Measurements from ENCODE around the gene OTOGL. TPM values are rescaled to one million over a fixed set of nuclear protein-coding genes. Genes with fewer than 3 reads are reported as not detected.

Gene OTOGL
- total RNA-seq, result not detected
- not detected for total RNA-seq (2013)
- 0 to 0.35 (median 0) reads per million in 29 experiments for total RNA-seq

DNA sequence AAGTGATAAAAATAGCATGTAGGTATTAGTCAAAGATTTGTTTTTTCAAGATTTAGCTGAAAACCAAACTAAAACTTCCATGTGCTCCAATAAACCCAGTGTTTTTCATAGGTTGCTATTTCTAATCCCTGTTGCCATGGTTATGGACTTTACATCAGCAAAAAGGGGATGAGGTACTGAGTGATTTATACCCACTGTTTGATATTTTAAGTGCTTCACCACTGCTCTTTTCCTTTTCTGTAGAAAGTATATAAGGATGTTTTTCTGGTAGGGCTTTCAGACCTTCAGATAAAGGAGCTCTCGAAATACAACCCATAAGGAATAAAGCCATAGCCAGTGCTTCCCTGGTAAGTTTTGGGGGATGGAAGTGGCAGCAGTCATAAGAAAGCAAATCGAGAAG lies at the start of gene OTOGL:
Gene OTOGL, plus strand, starts transcription at position 279 of the 400 bp plus-strand sequence. CDS start 109,895 bp downstream, outside the sequence.
- no peak within 1 kb of the TSS for H3K27ac ChIP-seq (ENCODE audit: low read length)
- ChIA-PET POLR2A (interaction anchor here in 1 of 2 donors (0.6 kb wide), 1 partner anchor 44 kb away, joined by 6 read pairs; no protein-coding TSS in a partner anchor), CTCF (no interaction called here)
- no peaks in the 10 kb centered on the region for H3K9me3 ChIP-seq
- WGBS (ENCODE audit: insufficient coverage), result no CpG with 5 or more reads among the region's 2 CpGs
- H3K36me3 ChIP-seq (ENCODE audit: control insufficient read depth in 2 of 2, extremely low read depth in 1 of 2, insufficient read depth in 1 of 2, low read length in 1 of 2), result no peaks in the 10 kb centered on the region
- Mint-ChIP-seq H3K27ac (no peak within 1 kb of the TSS), H3K4me3 (no peak within 1 kb of the TSS), H3K36me3 (no peaks in the 10 kb centered on the region), H3K9me3 (no peaks in the 10 kb centered on the region), H3K4me1 (no peaks in the 10 kb centered on the region), H3K27me3 (no peaks in the 10 kb centered on the region)
- no peak within 1 kb of the TSS for H3K4me3 ChIP-seq (ENCODE audit: control insufficient read depth in 1 of 2, extremely low read depth in 1 of 2, low read length in 1 of 2)
- ATAC-seq (replicated peaks in 1 of 4) (no peak), DNase-seq (no peak)
- H3K4me1 ChIP-seq (ENCODE audit: control insufficient read depth in 1 of 2, extremely low read depth in 1 of 2, insufficient read depth in 2 of 2, low read length in 2 of 2), result no peaks in the 10 kb centered on the region
- no peaks in the 10 kb centered on the region for H3K27me3 ChIP-seq (replicated peaks in 1 of 2; ENCODE audit: control insufficient read depth in 2 of 2, extremely low read depth in 1 of 2, insufficient read depth in 2 of 2, low read length in 1 of 2)

GRCh38 chr12:80050236-80050635 lies 49.1 kb upstream of the OTOGL start:
- H3K36me3 ChIP-seq (ENCODE audit: control insufficient read depth in 2 of 2, extremely low read depth in 1 of 2, insufficient read depth in 1 of 2, low read length in 1 of 2), result no peaks in the 10 kb centered on the region
- ATAC-seq (replicated peaks in 1 of 4) (no peak), DNase-seq (no peak)
- Mint-ChIP-seq H3K9me3 (no peaks in the 10 kb centered on the region), H3K36me3 (no peaks in the 10 kb centered on the region), H3K27ac (no peak overlapping the region), H3K27me3 (peaks cover 3% of the 10 kb centered on the region in 2 donors), H3K4me3 (no peak overlapping the region), H3K4me1 (peaks cover 0 to 13% (median 5%) of the 10 kb centered on the region in 3 donors)
- H3K27ac ChIP-seq (ENCODE audit: low read length), result no peak overlapping the region
- H3K9me3 ChIP-seq, result no peaks in the 10 kb centered on the region
- no peak overlapping the region for H3K4me3 ChIP-seq (ENCODE audit: control insufficient read depth in 1 of 2, extremely low read depth in 1 of 2, low read length in 1 of 2)
- no peaks in the 10 kb centered on the region for H3K4me1 ChIP-seq (ENCODE audit: control insufficient read depth in 1 of 2, extremely low read depth in 1 of 2, insufficient read depth in 2 of 2, low read length in 2 of 2)
- H3K27me3 ChIP-seq (replicated peaks in 1 of 2; ENCODE audit: control insufficient read depth in 2 of 2, extremely low read depth in 1 of 2, insufficient read depth in 2 of 2, low read length in 1 of 2), result no peaks in the 10 kb centered on the region
- POLR2A ChIA-PET, result no interaction called here
- WGBS (ENCODE audit: insufficient coverage), result no CpG with 5 or more reads among the region's 2 CpGs
- CTCF ChIA-PET, result interaction anchor here in 1 of 2 donors (0.6 kb wide), 1 partner anchor 484 kb away, joined by 3 read pairs; no protein-coding TSS in a partner anchor

- Histone ChIP-seq H3K36me3 (ENCODE audit: control insufficient read depth in 2 of 2, extremely low read depth in 1 of 2, insufficient read depth in 1 of 2, low read length in 1 of 2) (no peaks in the 10 kb centered on the region), H3K27ac (ENCODE audit: low read length) (no peak overlapping the region), H3K27me3 (replicated peaks in 1 of 2; ENCODE audit: control insufficient read depth in 2 of 2, extremely low read depth in 1 of 2, insufficient read depth in 2 of 2, low read length in 1 of 2) (no peaks in the 10 kb centered on the region), H3K9me3 (no peaks in the 10 kb centered on the region), H3K4me3 (ENCODE audit: control insufficient read depth in 1 of 2, extremely low read depth in 1 of 2, low read length in 1 of 2) (no peak overlapping the region), H3K4me1 (ENCODE audit: control insufficient read depth in 1 of 2, extremely low read depth in 1 of 2, insufficient read depth in 2 of 2, low read length in 2 of 2) (no peaks in the 10 kb centered on the region)
- H3K27ac Mint-ChIP-seq, result no peak overlapping the region
- H3K4me1 Mint-ChIP-seq, result peaks cover 0 to 13% (median 5%) of the 10 kb centered on the region in 3 donors
- H3K36me3 Mint-ChIP-seq, result no peaks in the 10 kb centered on the region
- POLR2A ChIA-PET, result no interaction called here
- H3K4me3 Mint-ChIP-seq, result no peak overlapping the region
- DNase-seq, result no peak
- 61% methylated on average over 3 of the region's 6 CpGs for WGBS (ENCODE audit: insufficient coverage)
- H3K27me3 Mint-ChIP-seq, result peaks cover 3% of the 10 kb centered on the region in 2 donors
- H3K9me3 Mint-ChIP-seq, result no peaks in the 10 kb centered on the region
- no peak for ATAC-seq (replicated peaks in 1 of 4)
- CTCF ChIA-PET, result no interaction called here
These were observed 46.1 kb upstream of the OTOGL start for GRCh38 chr12:80053051-80053790.

DNA sequence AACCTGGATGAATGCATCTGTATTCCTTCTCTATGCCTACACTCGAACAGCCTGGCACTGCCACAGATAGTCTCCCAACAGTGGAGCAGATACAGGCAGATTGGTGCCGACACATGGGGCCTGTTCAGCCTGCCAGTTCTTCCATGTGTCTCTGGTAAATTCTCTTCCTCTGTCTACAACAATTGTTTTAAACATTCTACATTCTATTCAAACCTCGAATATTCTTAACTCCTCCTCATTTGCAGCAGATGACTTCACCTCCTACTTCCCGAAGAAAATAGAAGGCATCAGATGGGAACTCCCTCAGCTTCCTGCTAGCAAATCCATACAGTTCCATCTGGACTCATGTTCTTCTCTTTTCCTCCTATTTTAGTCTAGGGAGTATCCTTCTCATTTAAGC lies 43.1 kb upstream of the OTOGL start:
- Histone ChIP-seq H3K27me3 (replicated peaks in 1 of 2; ENCODE audit: control insufficient read depth in 2 of 2, extremely low read depth in 1 of 2, insufficient read depth in 2 of 2, low read length in 1 of 2) (no peaks in the 10 kb centered on the region), H3K27ac (ENCODE audit: low read length) (no peak overlapping the region), H3K4me3 (ENCODE audit: control insufficient read depth in 1 of 2, extremely low read depth in 1 of 2, low read length in 1 of 2) (no peak overlapping the region), H3K36me3 (ENCODE audit: control insufficient read depth in 2 of 2, extremely low read depth in 1 of 2, insufficient read depth in 1 of 2, low read length in 1 of 2) (no peaks in the 10 kb centered on the region), H3K9me3 (no peaks in the 10 kb centered on the region), H3K4me1 (ENCODE audit: control insufficient read depth in 1 of 2, extremely low read depth in 1 of 2, insufficient read depth in 2 of 2, low read length in 2 of 2) (no peaks in the 10 kb centered on the region)
- Mint-ChIP-seq H3K4me1 (peaks cover 0 to 13% (median 5%) of the 10 kb centered on the region in 3 donors), H3K9me3 (no peaks in the 10 kb centered on the region), H3K27me3 (peaks cover 2 to 3% of the 10 kb centered on the region in 2 donors), H3K36me3 (no peaks in the 10 kb centered on the region), H3K4me3 (no peak overlapping the region), H3K27ac (no peak overlapping the region)
- WGBS (ENCODE audit: insufficient coverage), result 85% methylated on average over 4 of the region's 4 CpGs
- ChIA-PET POLR2A (no interaction called here), CTCF (no interaction called here)
- DNase-seq (no peak), ATAC-seq (replicated peaks in 1 of 4) (no peak)

- POLR2A ChIA-PET, result interaction anchor here (0.6 kb wide), 2 partner anchors 12 to 15 kb away, joined by 3 read pairs; no protein-coding TSS in a partner anchor
These were observed 42.5 kb upstream of the OTOGL start for GRCh38 chr12:80056845-80057244.

GRCh38 chr12:80058586-80058985 lies 40.8 kb upstream of the OTOGL start:
- no CpG with 5 or more reads among the region's 2 CpGs for WGBS (ENCODE audit: insufficient coverage)
- H3K4me1 ChIP-seq (ENCODE audit: control insufficient read depth in 1 of 2, extremely low read depth in 1 of 2, insufficient read depth in 2 of 2, low read length in 2 of 2), result no peaks in the 10 kb centered on the region
- H3K27ac Mint-ChIP-seq, result no peak overlapping the region
- ChIA-PET CTCF (no interaction called here), POLR2A (no interaction called here)
- no peak overlapping the region for H3K4me3 Mint-ChIP-seq
- no peak for ATAC-seq (replicated peaks in 1 of 4)
- H3K4me3 ChIP-seq (ENCODE audit: control insufficient read depth in 1 of 2, extremely low read depth in 1 of 2, low read length in 1 of 2), result no peak overlapping the region
- no peak overlapping the region for H3K27ac ChIP-seq (ENCODE audit: low read length)
- no peak for DNase-seq
- no peaks in the 10 kb centered on the region for H3K9me3 ChIP-seq
- H3K36me3 ChIP-seq (ENCODE audit: control insufficient read depth in 2 of 2, extremely low read depth in 1 of 2, insufficient read depth in 1 of 2, low read length in 1 of 2), result no peaks in the 10 kb centered on the region
- H3K36me3 Mint-ChIP-seq, result no peaks in the 10 kb centered on the region
- H3K4me1 Mint-ChIP-seq, result no peaks in the 10 kb centered on the region
- no peaks in the 10 kb centered on the region for H3K27me3 ChIP-seq (replicated peaks in 1 of 2; ENCODE audit: control insufficient read depth in 2 of 2, extremely low read depth in 1 of 2, insufficient read depth in 2 of 2, low read length in 1 of 2)
- peaks cover 0 to 2% of the 10 kb centered on the region in 2 donors for H3K27me3 Mint-ChIP-seq
- H3K9me3 Mint-ChIP-seq, result no peaks in the 10 kb centered on the region

More at GRCh38 chr12:80056845-80057244, 42.5 kb upstream of the OTOGL start:
- H3K4me3 Mint-ChIP-seq, result no peak overlapping the region
- CTCF ChIA-PET, result no interaction called here
- H3K27ac Mint-ChIP-seq, result no peak overlapping the region
- ATAC-seq (replicated peaks in 1 of 4) (no peak), DNase-seq (no peak)
- H3K4me1 Mint-ChIP-seq, result peaks cover 0 to 10% (median 5%) of the 10 kb centered on the region in 3 donors
- H3K27me3 Mint-ChIP-seq, result peaks cover 0 to 2% of the 10 kb centered on the region in 2 donors
- H3K9me3 ChIP-seq, result no peaks in the 10 kb centered on the region
- no peaks in the 10 kb centered on the region for H3K9me3 Mint-ChIP-seq
- no peak overlapping the region for H3K4me3 ChIP-seq (ENCODE audit: control insufficient read depth in 1 of 2, extremely low read depth in 1 of 2, low read length in 1 of 2)
- no peaks in the 10 kb centered on the region for H3K36me3 ChIP-seq (ENCODE audit: control insufficient read depth in 2 of 2, extremely low read depth in 1 of 2, insufficient read depth in 1 of 2, low read length in 1 of 2)
- no peak overlapping the region for H3K27ac ChIP-seq (ENCODE audit: low read length)
- H3K36me3 Mint-ChIP-seq, result no peaks in the 10 kb centered on the region
- no peaks in the 10 kb centered on the region for H3K27me3 ChIP-seq (replicated peaks in 1 of 2; ENCODE audit: control insufficient read depth in 2 of 2, extremely low read depth in 1 of 2, insufficient read depth in 2 of 2, low read length in 1 of 2)
- no peaks in the 10 kb centered on the region for H3K4me1 ChIP-seq (ENCODE audit: control insufficient read depth in 1 of 2, extremely low read depth in 1 of 2, insufficient read depth in 2 of 2, low read length in 2 of 2)

Data from T-cell (primary cell).